CD4-positive, alpha-beta T cell (primary cell): ENCODE results near the gene ICA1. TPM values are rescaled to one million over a fixed set of nuclear protein-coding genes. Genes with fewer than 3 reads are reported as not detected.

ENCODE experiments used
- ATAC-seq: fragments of 200-7000 bp; cut with Tn5 transposase; one replicate; pipeline ENCODE4 v1.10.0; 2022; ENCODE audit warnings: mild to moderate bottlenecking; ENCODE audit not compliant: poor library complexity
- CTCF ChIA-PET: fragments of 350-600 bp; sonication (Branson Sonifier 250); formaldehyde crosslinking; loops from one replicate; lab custom pipeline; 2021; ENCODE audit warnings: antibody characterized with exemption, inconsistent platforms; lab: Charles Lee
- POLR2A ChIA-PET: fragments of 350-600 bp; sonication (Branson Sonifier 250); formaldehyde crosslinking; loops from one replicate; lab custom pipeline; 2021; ENCODE audit warnings: antibody characterized with exemption, inconsistent platforms; lab: Charles Lee
- DNase-seq, 14 experiments: peaks; one replicate each; pipeline ENCODE4 v3.0.0-alpha.2; 2013 to 2020; ENCODE audit warnings: mixed read lengths in 2 of 14
- H3K27ac ChIP-seq, 2 donors: one replicate each; pipeline versions ENCODE4 v1.5.1 to v1.7.0; 2013; ENCODE audit warnings: low read length in 2 of 2, low read depth in 1 of 2, mild to moderate bottlenecking in 1 of 2
- H3K27me3 ChIP-seq, 2 experiments: 1 replicate in 1 of 2; 2 replicates in 1 of 2; pipeline versions ENCODE4 v1.6.1 to v1.7.0; 2013; ENCODE audit warnings: low read length in 2 of 2, control low read depth in 1 of 2, mild to moderate bottlenecking in 1 of 2, moderate library complexity in 1 of 2; ENCODE audit not compliant: insufficient read depth in 2 of 2, control insufficient read depth in 1 of 2
- H3K36me3 ChIP-seq: one replicate; pipeline ENCODE4 v1.6.1; 2013; ENCODE audit warnings: low read length, control low read depth; ENCODE audit not compliant: insufficient read depth
- H3K4me1 ChIP-seq: one replicate; pipeline ENCODE4 v1.6.1; 2013; ENCODE audit warnings: low read length, control low read depth; ENCODE audit not compliant: insufficient read depth
- H3K4me3 ChIP-seq: one replicate; pipeline ENCODE4 v1.5.1; 2013; ENCODE audit warnings: mild to moderate bottlenecking, low read length, moderate library complexity
- H3K9me3 ChIP-seq, 2 experiments: 1 replicate in 1 of 2; 2 replicates in 1 of 2; pipeline versions ENCODE4 v1.6.1 to v1.7.0; 2013; ENCODE audit warnings: low read length in 2 of 2, mild to moderate bottlenecking in 2 of 2, control low read depth in 1 of 2, moderate library complexity in 1 of 2; ENCODE audit not compliant: control insufficient read depth in 1 of 2, insufficient read depth in 1 of 2
- H3K27ac Mint-ChIP-seq: one replicate; pipeline ENCODE4 v1.8.0; 2020; ENCODE audit warnings: mixed read lengths
- H3K27me3 Mint-ChIP-seq: one replicate; pipeline ENCODE4 v1.8.0; 2021; ENCODE audit warnings: mixed read lengths
- H3K36me3 Mint-ChIP-seq: one replicate; pipeline ENCODE4 v1.8.0; 2021; ENCODE audit warnings: low read depth, mixed read lengths
- H3K4me1 Mint-ChIP-seq: one replicate; pipeline ENCODE4 v1.8.0; 2021; ENCODE audit warnings: low read depth, mixed read lengths
- H3K4me3 Mint-ChIP-seq: one replicate; pipeline ENCODE4 v1.8.0; 2020; ENCODE audit warnings: mild to moderate bottlenecking, mixed read lengths
- H3K9me3 Mint-ChIP-seq: one replicate; pipeline ENCODE4 v1.8.0; 2020; ENCODE audit warnings: mixed read lengths
- intact Hi-C, 2 experiments: fragments of 100-400 bp; cut with DNase I in 1 of 2; cut with micrococcal nuclease in 1 of 2; formaldehyde crosslinking; loops; one replicate each; pipeline versions ENCODE4 v1.15.1 to v1.9.0; 2023 to 2025; cut with DNase I, micrococcal nuclease
- total RNA-seq, 174 experiments: library from RNA in 2 of 174; stranded (reverse) in 2 of 174; gene quantifications; one replicate each; pipeline ENCODE4 v1.2.3 and lab custom pipeline; 2021 to 2026
- TF ChIP-seq, protein P1 (sequence below): fragments of 200-600 bp; IDR thresholded peaks from one replicate; pipeline ENCODE4 v1.8.0; 2022; ENCODE audit warnings: antibody characterized with exemption, mild to moderate bottlenecking

The ICA1 gene
- total RNA-seq, 2 experiments from 2014 or later: 0.95 to 1.7 TPM

DNA sequence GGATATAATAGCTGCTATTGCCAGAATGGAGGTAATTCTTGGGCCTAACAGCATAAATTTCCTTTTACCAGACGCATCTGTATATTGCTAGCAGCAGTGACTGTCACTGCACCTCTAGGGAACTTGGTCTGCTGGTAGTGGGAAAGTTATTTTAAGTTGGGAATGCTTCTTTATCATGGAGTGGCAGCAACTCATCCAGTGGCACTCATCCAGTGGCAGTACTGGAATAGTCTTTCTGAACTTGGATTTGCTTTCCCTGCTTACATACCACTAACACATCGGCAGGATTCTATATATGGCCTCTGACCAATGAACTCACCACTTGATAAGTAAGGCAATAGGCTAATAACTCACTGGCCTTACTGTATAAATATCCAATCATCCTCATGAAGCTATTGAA, 22.0 kb upstream of the ICA1 start:
- Histone ChIP-seq H3K9me3 (no peaks in the 10 kb centered on the region), H3K27ac (no peak overlapping the region), H3K4me1 (no peaks in the 10 kb centered on the region), H3K27me3 (no peaks in the 10 kb centered on the region), H3K36me3 (no peaks in the 10 kb centered on the region), H3K4me3 (no peak overlapping the region)
- H3K4me1 Mint-ChIP-seq: no peaks in the 10 kb centered on the region
- H3K4me3 Mint-ChIP-seq: no peak overlapping the region
- H3K27ac Mint-ChIP-seq: no peak overlapping the region
- ChIA-PET POLR2A (no interaction called here), CTCF (no interaction called here)
- no peaks in the 10 kb centered on the region for H3K9me3 Mint-ChIP-seq
- DNase-seq (no peak), ATAC-seq (no peak)
- H3K36me3 Mint-ChIP-seq: no peaks in the 10 kb centered on the region
- TF ChIP-seq, protein P1, sequence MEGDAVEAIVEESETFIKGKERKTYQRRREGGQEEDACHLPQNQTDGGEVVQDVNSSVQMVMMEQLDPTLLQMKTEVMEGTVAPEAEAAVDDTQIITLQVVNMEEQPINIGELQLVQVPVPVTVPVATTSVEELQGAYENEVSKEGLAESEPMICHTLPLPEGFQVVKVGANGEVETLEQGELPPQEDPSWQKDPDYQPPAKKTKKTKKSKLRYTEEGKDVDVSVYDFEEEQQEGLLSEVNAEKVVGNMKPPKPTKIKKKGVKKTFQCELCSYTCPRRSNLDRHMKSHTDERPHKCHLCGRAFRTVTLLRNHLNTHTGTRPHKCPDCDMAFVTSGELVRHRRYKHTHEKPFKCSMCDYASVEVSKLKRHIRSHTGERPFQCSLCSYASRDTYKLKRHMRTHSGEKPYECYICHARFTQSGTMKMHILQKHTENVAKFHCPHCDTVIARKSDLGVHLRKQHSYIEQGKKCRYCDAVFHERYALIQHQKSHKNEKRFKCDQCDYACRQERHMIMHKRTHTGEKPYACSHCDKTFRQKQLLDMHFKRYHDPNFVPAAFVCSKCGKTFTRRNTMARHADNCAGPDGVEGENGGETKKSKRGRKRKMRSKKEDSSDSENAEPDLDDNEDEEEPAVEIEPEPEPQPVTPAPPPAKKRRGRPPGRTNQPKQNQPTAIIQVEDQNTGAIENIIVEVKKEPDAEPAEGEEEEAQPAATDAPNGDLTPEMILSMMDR: no peak
- H3K27me3 Mint-ChIP-seq: no peaks in the 10 kb centered on the region
- intact Hi-C loops: no loop called here

DNA sequence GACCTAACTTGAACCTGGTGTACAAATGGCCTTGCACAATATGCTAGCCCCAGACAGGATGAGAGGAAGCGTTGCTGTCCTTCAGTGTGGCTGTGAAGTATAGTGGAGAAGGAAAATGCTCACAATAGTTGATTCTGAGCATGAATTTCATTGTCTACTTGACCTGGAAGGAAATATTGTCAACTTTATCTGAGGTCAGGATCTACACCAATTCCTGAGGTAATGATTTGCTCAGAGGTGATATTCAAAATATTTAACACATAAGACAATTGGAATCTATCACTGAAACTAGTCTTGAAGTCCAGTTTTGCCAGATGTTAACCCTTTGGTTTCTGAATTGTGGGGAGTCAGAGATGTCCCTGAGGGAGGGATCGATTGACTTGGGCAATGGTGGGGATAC, 20.9 kb upstream of the ICA1 start:
- CTCF ChIA-PET: no interaction called here
- H3K4me1 Mint-ChIP-seq: no peaks in the 10 kb centered on the region

DNA sequence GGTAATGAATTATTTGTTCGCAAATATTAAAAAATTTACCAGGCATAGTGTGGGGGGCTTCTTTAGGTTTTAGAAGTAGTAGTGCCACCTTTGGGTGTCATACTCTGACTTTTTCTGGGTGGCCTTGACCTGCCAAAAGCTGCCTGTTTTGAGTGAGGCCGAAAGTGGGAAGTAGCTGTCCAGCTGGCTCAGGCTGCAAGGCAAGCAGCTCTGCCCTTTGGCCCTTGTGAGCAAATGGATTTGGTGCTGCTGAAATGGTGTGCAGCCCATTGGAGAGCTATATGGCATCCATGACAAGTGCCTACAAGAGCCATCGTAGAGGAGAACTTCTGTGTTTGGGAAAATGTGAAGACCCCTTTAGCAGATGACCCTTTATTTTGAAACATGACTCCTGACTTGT, 20.2 kb upstream of the ICA1 start:
- Mint-ChIP-seq H3K4me1 (no peaks in the 10 kb centered on the region), H3K4me3 (no peak overlapping the region), H3K27ac (no peak overlapping the region), H3K9me3 (no peaks in the 10 kb centered on the region), H3K27me3 (no peaks in the 10 kb centered on the region), H3K36me3 (no peaks in the 10 kb centered on the region)
- Histone ChIP-seq H3K4me1 (no peaks in the 10 kb centered on the region), H3K9me3 (no peaks in the 10 kb centered on the region), H3K36me3 (no peaks in the 10 kb centered on the region), H3K27ac (no peak overlapping the region), H3K4me3 (no peak overlapping the region), H3K27me3 (no peaks in the 10 kb centered on the region)
- intact Hi-C loops: no loop called here
- ATAC-seq (no peak), DNase-seq (no peak)
- TF ChIP-seq, protein P1: no peak
- ChIA-PET CTCF (no interaction called here), POLR2A (no interaction called here)

More for the DNA sequence above, 20.9 kb upstream of the ICA1 start:
- intact Hi-C loops: no loop called here
- Mint-ChIP-seq H3K36me3 (no peaks in the 10 kb centered on the region), H3K9me3 (no peaks in the 10 kb centered on the region), H3K4me3 (no peak overlapping the region), H3K27ac (no peak overlapping the region), H3K27me3 (no peaks in the 10 kb centered on the region)
- DNase-seq (no peak), ATAC-seq (no peak)
- Histone ChIP-seq H3K4me1 (no peaks in the 10 kb centered on the region), H3K27ac (no peak overlapping the region), H3K9me3 (no peaks in the 10 kb centered on the region), H3K36me3 (no peaks in the 10 kb centered on the region), H3K27me3 (no peaks in the 10 kb centered on the region), H3K4me3 (no peak overlapping the region)
- TF ChIP-seq, protein P1: no peak
- POLR2A ChIA-PET: no interaction called here
